DOHH2 (cell line): ENCODE results near the gene STXBP4.

ENCODE experiments used
- H3F3A ChIP-seq: fragments of 200-600 bp; sonication (generic), shearing (Covaris generic); 2 replicates; pipeline ENCODE4 v1.6.0; 2016; ENCODE audit warnings: antibody characterized with exemption, mild to moderate bottlenecking; ENCODE audit not compliant: control insufficient read depth, insufficient read depth
- H3K27ac ChIP-seq: fragments of 200-600 bp; sonication (generic); 2 replicates; pipeline ENCODE4 v1.5.1; 2014; ENCODE audit warnings: low read depth, mild to moderate bottlenecking, low read length, moderate library complexity
- H3K27me3 ChIP-seq: fragments of 200-600 bp; sonication (generic); 2 replicates; pipeline ENCODE4 v1.6.1; 2014; ENCODE audit warnings: mild to moderate bottlenecking, low read length, mixed read lengths; ENCODE audit not compliant: control insufficient read depth
- H3K36me3 ChIP-seq: fragments of 200-600 bp; sonication (generic); 2 replicates; pipeline ENCODE4 v1.6.1; 2014; ENCODE audit warnings: mild to moderate bottlenecking, low read length, moderate library complexity, mixed read lengths; ENCODE audit not compliant: control insufficient read depth
- H3K4me1 ChIP-seq: fragments of 200-600 bp; sonication (generic); 2 replicates; pipeline ENCODE4 v1.6.1; 2014; ENCODE audit warnings: mild to moderate bottlenecking, low read length, mixed read lengths; ENCODE audit not compliant: control insufficient read depth
- H3K4me2 ChIP-seq: fragments of 200-600 bp; sonication (generic); 2 replicates; pipeline ENCODE4 v1.6.0; 2014; ENCODE audit warnings: mild to moderate bottlenecking, low read length, moderate library complexity
- H3K4me3 ChIP-seq: fragments of 200-600 bp; sonication (generic); 2 replicates; pipeline ENCODE4 v1.5.1; 2014; ENCODE audit warnings: mild to moderate bottlenecking, low read length, mixed read lengths
- H3K79me2 ChIP-seq: fragments of 200-600 bp; sonication (generic); 2 replicates; pipeline ENCODE4 v1.6.1; 2014; ENCODE audit warnings: mild to moderate bottlenecking, low read length, mixed read lengths; ENCODE audit not compliant: control insufficient read depth
- H3K9me2 ChIP-seq: fragments of 200-600 bp; sonication (generic); replicated peaks from 2 replicates; pipeline ENCODE4 v1.6.1; 2014; ENCODE audit warnings: mild to moderate bottlenecking, low read length, mixed read lengths; ENCODE audit not compliant: control insufficient read depth
- H3K9me3 ChIP-seq: fragments of 200-600 bp; sonication (generic); 2 replicates; pipeline ENCODE4 v1.6.1; 2014; ENCODE audit warnings: antibody characterized with exemption, low read length, mixed read lengths; ENCODE audit not compliant: control insufficient read depth, insufficient read depth
- H4K20me1 ChIP-seq: fragments of 200-600 bp; sonication (generic); 2 replicates; pipeline ENCODE4 v1.6.0; 2014; ENCODE audit warnings: low read depth, mild to moderate bottlenecking, antibody characterized with exemption, low read length, moderate library complexity; ENCODE audit not compliant: control insufficient read depth, insufficient read depth
- CTCF ChIP-seq: fragments of 200-600 bp; sonication (generic); IDR thresholded peaks from one replicate; pipeline ENCODE4 v1.5.1; 2014; ENCODE audit warnings: antibody characterized with exemption, mild to moderate bottlenecking, low read depth, low read length; ENCODE audit not compliant: poor library complexity, severe bottlenecking
- EZH2phosphoT487 ChIP-seq: fragments of 200-600 bp; sonication (generic); IDR thresholded peaks from 2 replicates; pipeline ENCODE4 v1.6.1; 2017; ENCODE audit warnings: borderline replicate concordance, mild to moderate bottlenecking, antibody characterized with exemption, low read length, moderate library complexity, mixed read lengths

The STXBP4 gene

GRCh38 chr17:55081559-55081958 lies 113.0 kb downstream of the STXBP4 start:
- no peaks in the 10 kb centered on the region for H4K20me1 ChIP-seq

GRCh38 chr17:55086635-55087058 lies 118.1 kb downstream of the STXBP4 start:
- Histone ChIP-seq H3K4me3 (no peak overlapping the region), H4K20me1 (no peaks in the 10 kb centered on the region), H3K9me3 (no peaks in the 10 kb centered on the region), H3K27ac (no peak overlapping the region), H3K36me3 (no peaks in the 10 kb centered on the region), H3K9me2 (no peaks in the 10 kb centered on the region), H3K4me1 (no peaks in the 10 kb centered on the region), H3K27me3 (no peaks in the 10 kb centered on the region), H3K4me2 (no peak overlapping the region), H3K79me2 (no peaks in the 10 kb centered on the region), H3F3A (no peaks in the 10 kb centered on the region)
- TF ChIP-seq EZH2phosphoT487 = no peak
- TF ChIP-seq CTCF = no peak

More at GRCh38 chr17:55081559-55081958, 113.0 kb downstream of the STXBP4 start:
- H3K36me3 ChIP-seq = no peaks in the 10 kb centered on the region
- no peaks in the 10 kb centered on the region for H3K9me2 ChIP-seq
- H3K27ac ChIP-seq = no peak overlapping the region
- no peaks in the 10 kb centered on the region for H3K79me2 ChIP-seq
- TF ChIP-seq EZH2phosphoT487 = no peak
- no peak for TF ChIP-seq CTCF
- no peaks in the 10 kb centered on the region for H3K27me3 ChIP-seq
- no peak overlapping the region for H3K4me3 ChIP-seq
- H3F3A ChIP-seq = no peaks in the 10 kb centered on the region
- no peaks in the 10 kb centered on the region for H3K9me3 ChIP-seq
- no peak overlapping the region for H3K4me2 ChIP-seq
- no peaks in the 10 kb centered on the region for H3K4me1 ChIP-seq

GRCh38 chr17:55089256-55089655 lies 120.7 kb downstream of the STXBP4 start:
- TF ChIP-seq CTCF = no peak
- TF ChIP-seq EZH2phosphoT487 = no peak
- Histone ChIP-seq H3K9me2 (no peaks in the 10 kb centered on the region), H3K4me1 (no peaks in the 10 kb centered on the region), H4K20me1 (no peaks in the 10 kb centered on the region), H3K9me3 (no peaks in the 10 kb centered on the region), H3K4me3 (no peak overlapping the region), H3K27ac (no peak overlapping the region), H3K36me3 (no peaks in the 10 kb centered on the region), H3K79me2 (no peaks in the 10 kb centered on the region), H3F3A (no peaks in the 10 kb centered on the region), H3K27me3 (no peaks in the 10 kb centered on the region), H3K4me2 (no peak overlapping the region)
